ENCODE measurements around the gene PLPP4.

PLPP4 gene

DNA sequence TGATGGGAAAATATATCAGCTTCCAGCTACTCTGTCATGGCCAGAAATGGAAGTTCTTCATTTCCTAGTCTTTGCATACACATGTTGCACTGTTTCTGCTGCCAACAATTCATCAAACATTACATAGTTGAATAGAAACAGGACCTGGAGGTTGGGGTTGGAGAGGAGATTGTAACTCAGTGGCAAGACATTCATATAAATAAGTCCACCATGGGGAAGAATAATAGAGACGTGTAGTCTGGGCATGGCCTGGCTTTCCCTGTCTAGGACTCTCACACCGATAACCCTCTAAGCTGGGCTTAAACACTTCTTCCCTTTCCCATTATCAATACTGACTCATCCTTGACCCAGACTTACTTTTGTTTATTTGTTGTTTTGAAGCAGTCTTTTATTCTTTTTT is 155.7 kb downstream of the PLPP4 start:
- no peak for DNase-seq (ENCODE audit: low spot score)

GRCh38 chr10:120613180-120613579 is 156.2 kb downstream of the PLPP4 start:
- no peak for DNase-seq (ENCODE audit: low spot score)

DNA sequence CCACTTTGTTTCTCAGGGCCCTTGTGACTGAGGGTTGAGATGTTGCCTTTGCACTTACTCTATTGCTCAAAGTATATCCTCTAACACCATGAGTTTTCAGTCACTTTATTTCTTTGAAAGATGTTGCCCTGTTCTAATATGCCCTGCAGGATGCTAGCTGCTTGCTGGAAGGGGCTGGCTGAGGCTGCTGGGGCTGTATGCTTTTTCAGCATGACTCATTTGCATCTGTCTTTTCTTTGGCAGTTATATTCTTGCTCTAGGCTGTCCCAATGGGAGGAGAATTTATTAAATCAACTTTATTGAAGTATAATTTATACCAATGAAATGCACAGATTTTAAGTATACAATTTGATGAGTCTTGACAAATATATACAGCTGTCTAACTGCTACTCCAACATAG is 157.7 kb downstream of the PLPP4 start:
- no peak for DNase-seq (ENCODE audit: low spot score)

- DNase-seq (ENCODE audit: low spot score) = no peak
Measured at GRCh38 chr10:120616311-120616911, 159.4 kb downstream of the PLPP4 start.

DNA sequence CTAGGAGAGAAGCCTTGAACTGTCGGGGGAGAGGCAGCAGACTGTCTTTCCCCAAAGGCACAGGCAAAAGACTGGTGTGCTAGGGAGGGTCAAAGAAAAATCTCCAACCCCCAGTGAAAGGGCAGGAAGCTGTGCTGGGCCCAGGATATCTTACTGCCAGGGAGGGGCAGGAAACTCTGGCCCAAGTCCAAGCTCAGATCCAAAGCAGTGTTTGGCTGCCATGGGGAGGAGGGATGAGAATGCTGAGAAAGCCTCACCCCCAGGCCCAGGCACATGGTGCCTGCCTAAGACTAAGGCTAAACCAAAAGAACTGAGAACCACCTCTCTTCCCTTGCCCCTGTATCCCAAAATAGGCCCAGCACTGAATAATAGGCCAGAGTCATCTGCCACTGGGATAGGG is 171.2 kb downstream of the PLPP4 start:
- no peak for DNase-seq (ENCODE audit: low spot score)

- no peak for DNase-seq (ENCODE audit: low spot score)
Measured at GRCh38 chr10:120630266-120630665, 173.2 kb downstream of the PLPP4 start.

DNA sequence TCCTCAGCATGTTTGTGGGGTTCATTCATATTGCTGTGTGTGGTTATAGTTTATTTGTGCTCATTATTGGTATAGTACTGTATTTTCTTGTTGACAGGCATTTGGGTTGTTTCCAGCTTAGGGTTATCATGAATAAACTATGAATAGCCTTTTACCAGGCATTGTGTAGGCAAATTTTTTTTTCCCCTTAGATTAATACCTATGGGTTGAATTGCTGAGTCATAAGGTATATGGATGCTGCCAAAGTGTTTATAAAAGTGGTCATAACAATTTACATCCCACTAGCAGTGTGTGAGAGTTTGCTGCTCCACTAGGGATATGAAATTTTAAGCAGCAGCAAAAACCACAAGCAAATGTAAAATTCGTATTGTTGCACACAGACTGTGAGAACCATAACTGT is 175.0 kb downstream of the PLPP4 start:
- no peak for DNase-seq (ENCODE audit: low spot score)

DNA sequence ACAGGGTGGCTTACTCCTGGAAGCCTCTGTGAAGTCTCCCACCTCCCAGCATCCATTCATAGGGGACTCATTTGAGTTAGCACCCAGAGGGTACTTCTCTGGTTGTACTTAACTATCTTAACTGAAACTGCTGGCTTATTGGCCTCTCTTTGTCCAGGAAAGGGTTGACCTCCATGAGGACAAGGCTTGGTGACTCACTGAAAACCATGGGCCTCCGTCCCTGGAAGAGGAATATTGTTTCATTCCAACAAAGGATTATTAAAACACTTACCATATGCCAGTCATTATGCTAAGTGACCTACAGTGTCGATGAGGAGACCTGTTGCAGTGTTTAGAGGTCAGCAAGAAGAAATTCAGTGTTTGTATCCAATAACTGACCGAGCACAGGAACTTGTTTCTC is 175.9 kb downstream of the PLPP4 start:
- no peak for DNase-seq (ENCODE audit: low spot score)

DNA sequence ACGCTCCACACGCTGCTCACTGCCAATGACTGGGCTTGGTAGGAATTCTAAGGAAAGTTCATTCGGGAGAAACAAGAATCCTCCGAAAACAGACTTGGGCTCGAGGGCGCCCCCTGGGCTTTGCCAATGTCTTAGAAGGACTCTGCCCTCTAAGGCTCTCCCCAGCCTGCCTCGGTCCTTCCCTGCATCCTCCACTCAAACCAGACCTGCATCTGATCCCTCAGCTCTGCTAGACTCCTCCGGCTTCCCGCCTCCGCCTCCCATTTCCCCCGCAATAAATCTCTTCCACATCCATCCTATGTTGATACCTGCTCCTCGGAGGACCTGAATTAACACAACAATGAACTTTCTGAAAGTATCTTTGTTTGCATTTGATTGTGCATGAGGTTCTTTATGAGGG is 177.6 kb downstream of the PLPP4 start:
- no peak for DNase-seq (ENCODE audit: low spot score)

All from hepatic stellate cell (primary cell).